ENCODE measurements around the gene LIMS1.

DNA sequence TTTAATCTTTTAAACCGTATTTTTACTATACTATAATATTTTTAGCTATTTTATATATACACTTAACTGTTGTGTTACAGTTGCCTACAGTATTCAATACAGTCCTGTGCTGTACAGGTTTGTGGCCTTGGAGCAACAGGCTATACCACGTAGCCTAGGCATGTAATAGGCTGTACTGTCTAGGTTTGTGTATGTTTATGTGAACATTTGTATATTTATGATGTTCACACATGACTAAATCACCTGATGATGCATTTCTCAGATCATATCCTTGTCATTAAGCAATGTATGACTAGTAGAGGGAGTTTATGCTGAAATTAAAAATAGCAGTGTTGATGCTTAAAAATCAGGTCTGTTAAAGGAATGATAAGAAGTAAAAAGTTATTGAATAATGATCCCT lies 92.7 kb downstream of the LIMS1 start:
- TF ChIP-seq, protein P1, sequence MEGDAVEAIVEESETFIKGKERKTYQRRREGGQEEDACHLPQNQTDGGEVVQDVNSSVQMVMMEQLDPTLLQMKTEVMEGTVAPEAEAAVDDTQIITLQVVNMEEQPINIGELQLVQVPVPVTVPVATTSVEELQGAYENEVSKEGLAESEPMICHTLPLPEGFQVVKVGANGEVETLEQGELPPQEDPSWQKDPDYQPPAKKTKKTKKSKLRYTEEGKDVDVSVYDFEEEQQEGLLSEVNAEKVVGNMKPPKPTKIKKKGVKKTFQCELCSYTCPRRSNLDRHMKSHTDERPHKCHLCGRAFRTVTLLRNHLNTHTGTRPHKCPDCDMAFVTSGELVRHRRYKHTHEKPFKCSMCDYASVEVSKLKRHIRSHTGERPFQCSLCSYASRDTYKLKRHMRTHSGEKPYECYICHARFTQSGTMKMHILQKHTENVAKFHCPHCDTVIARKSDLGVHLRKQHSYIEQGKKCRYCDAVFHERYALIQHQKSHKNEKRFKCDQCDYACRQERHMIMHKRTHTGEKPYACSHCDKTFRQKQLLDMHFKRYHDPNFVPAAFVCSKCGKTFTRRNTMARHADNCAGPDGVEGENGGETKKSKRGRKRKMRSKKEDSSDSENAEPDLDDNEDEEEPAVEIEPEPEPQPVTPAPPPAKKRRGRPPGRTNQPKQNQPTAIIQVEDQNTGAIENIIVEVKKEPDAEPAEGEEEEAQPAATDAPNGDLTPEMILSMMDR (tag by site-specific recombination; IDR thresholded peaks at IDR 0.05) = no peak
- TF ChIP-seq ZNF23 (tag by site-specific recombination; IDR thresholded peaks at IDR 0.05; ENCODE audit: borderline replicate concordance) = no peak
- no peak for TF ChIP-seq KLF9 (tag by site-specific recombination; IDR thresholded peaks at IDR 0.05; ENCODE audit: low read depth)
- no peak for TF ChIP-seq ZNF426 (tag by site-specific recombination; IDR thresholded peaks at IDR 0.05)
- TF ChIP-seq ZNF202 (tag by site-specific recombination; IDR thresholded peaks at IDR 0.05; ENCODE audit: borderline replicate concordance) = no peak
- no peak for TF ChIP-seq ZFP3 (tag by site-specific recombination; IDR thresholded peaks at IDR 0.05; ENCODE audit: low read depth)
- TF ChIP-seq KLF16 (tag by site-specific recombination; IDR thresholded peaks at IDR 0.05) = no peak
- TF ChIP-seq ZNF626 (tag by site-specific recombination; IDR thresholded peaks at IDR 0.05) = no peak
- no peak for TF ChIP-seq ZNF292 (tag by site-specific recombination; IDR thresholded peaks at IDR 0.05; ENCODE audit: borderline replicate concordance, low read depth)
- TF ChIP-seq, protein P2, sequence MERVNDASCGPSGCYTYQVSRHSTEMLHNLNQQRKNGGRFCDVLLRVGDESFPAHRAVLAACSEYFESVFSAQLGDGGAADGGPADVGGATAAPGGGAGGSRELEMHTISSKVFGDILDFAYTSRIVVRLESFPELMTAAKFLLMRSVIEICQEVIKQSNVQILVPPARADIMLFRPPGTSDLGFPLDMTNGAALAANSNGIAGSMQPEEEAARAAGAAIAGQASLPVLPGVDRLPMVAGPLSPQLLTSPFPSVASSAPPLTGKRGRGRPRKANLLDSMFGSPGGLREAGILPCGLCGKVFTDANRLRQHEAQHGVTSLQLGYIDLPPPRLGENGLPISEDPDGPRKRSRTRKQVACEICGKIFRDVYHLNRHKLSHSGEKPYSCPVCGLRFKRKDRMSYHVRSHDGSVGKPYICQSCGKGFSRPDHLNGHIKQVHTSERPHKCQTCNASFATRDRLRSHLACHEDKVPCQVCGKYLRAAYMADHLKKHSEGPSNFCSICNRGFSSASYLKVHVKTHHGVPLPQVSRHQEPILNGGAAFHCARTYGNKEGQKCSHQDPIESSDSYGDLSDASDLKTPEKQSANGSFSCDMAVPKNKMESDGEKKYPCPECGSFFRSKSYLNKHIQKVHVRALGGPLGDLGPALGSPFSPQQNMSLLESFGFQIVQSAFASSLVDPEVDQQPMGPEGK (tag by site-specific recombination; IDR thresholded peaks at IDR 0.05) = no peak
- no peak for TF ChIP-seq ZFP41 (tag by site-specific recombination; IDR thresholded peaks at IDR 0.05; ENCODE audit: borderline replicate concordance)
- TF ChIP-seq, protein P3, sequence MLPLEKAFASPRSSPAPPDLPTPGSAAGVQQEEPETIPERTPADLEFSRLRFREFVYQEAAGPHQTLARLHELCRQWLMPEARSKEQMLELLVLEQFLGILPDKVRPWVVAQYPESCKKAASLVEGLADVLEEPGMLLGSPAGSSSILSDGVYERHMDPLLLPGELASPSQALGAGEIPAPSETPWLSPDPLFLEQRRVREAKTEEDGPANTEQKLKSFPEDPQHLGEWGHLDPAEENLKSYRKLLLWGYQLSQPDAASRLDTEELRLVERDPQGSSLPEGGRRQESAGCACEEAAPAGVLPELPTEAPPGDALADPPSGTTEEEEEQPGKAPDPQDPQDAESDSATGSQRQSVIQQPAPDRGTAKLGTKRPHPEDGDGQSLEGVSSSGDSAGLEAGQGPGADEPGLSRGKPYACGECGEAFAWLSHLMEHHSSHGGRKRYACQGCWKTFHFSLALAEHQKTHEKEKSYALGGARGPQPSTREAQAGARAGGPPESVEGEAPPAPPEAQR (tag by site-specific recombination; IDR thresholded peaks at IDR 0.05) = no peak
